ENCODE measurements around the gene CIT.

Gene CIT

GRCh38 chr12:119692410-119692809, 184.7 kb downstream of the CIT start:
- CTCF ChIA-PET = no interaction called here
- TF ChIP-seq CTCF (IDR thresholded peaks at IDR 0.05; ENCODE audit: control extremely low read depth, extremely low read depth, low read depth, missing control alignments) = no peak
- POLR2A ChIA-PET = no interaction called here
- no peak for DNase-seq (ENCODE audit: extremely low spot score)

GRCh38 chr12:119691202-119691810, 185.8 kb downstream of the CIT start:
- TF ChIP-seq CTCF (IDR thresholded peaks at IDR 0.05; ENCODE audit: control extremely low read depth, extremely low read depth, low read depth, missing control alignments) = no peak
- POLR2A ChIA-PET = no interaction called here
- CTCF ChIA-PET = interaction anchor here (1.0 kb wide), 1 partner anchor 24 kb away, joined by 4 read pairs; the partner anchor contains the start of gene PRKAB1
- DNase-seq (ENCODE audit: extremely low spot score) = no peak

DNA sequence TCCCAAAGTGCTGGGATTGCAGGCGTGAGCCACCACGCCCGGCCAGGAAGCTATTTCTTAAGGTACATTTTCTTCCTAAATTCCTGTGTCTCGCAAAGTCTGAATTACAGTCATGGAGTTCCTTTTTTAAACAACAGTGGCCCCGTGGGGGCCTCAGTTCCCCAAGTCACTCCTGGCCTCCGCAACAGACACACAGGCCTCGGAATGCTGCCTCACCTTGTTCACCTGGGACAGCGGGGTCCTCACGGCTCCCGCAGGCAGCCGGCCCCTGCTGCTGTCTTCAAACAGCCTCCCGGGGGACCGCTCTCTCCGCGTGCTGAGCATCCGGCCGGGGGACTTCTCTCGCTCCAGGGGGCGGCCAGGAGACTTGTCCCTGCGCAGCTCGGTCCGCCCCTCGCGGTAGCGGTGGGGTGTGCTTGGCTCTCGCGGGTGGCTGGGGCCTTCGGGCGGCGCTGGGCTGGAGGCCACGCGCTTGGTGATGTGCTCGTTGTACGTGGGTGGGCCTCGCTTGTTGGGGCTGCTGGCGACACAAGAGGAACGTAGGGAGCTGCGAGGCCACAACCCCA, 187.1 kb downstream of the CIT start:
- CTCF ChIA-PET = interaction anchor here (1.0 kb wide), 1 partner anchor 23 kb away, joined by 4 read pairs; the partner anchor contains the start of gene PRKAB1

DNA sequence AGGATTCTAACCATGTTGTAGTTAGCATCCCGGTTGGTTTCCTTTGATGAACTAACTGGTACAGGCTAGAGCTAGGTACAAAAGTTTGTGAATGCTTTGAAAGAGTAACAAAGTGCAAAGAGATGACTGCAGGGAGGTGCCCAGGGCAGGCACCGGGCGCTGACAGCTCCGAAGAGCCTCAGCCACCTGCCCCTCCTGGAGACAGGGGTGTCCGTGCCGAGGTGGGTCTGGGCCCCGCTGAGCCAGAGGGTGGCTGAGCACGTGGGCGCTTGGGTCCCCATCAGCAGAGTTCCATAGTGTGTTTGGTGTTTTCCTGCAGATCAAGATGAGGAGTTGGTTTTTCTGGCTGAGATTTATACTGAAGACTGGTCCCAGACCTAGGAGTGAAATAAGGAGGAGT, 189.2 kb downstream of the CIT start:
- ChIA-PET CTCF (interaction anchor here (0.6 to 3.1 kb wide), 5 partner anchors 8 to 295 kb away, joined by 3 to 10 read pairs (median 5); no protein-coding TSS in a partner anchor), POLR2A (interaction anchor here (0.7 kb wide), 2 partner anchors 365 to 781 kb away, joined by 5 to 9 read pairs; no protein-coding TSS in a partner anchor)
- no peak for DNase-seq (ENCODE audit: extremely low spot score)

More for the DNA sequence above, 187.1 kb downstream of the CIT start:
- DNase-seq (ENCODE audit: extremely low spot score) = no peak
- POLR2A ChIA-PET = no interaction called here
- no peak for TF ChIP-seq CTCF (IDR thresholded peaks at IDR 0.05; ENCODE audit: control extremely low read depth, extremely low read depth, low read depth, missing control alignments)

GRCh38 chr12:119687406-119687805, 189.7 kb downstream of the CIT start:
- ChIA-PET CTCF (interaction anchor here (0.6 to 3.1 kb wide), 5 partner anchors 9 to 295 kb away, joined by 3 to 10 read pairs (median 5); no protein-coding TSS in a partner anchor), POLR2A (interaction anchor here (0.7 kb wide), 2 partner anchors 365 to 782 kb away, joined by 5 to 9 read pairs; no protein-coding TSS in a partner anchor)
- DNase-seq (ENCODE audit: extremely low spot score) = no peak
- TF ChIP-seq CTCF (IDR thresholded peaks at IDR 0.05; ENCODE audit: control extremely low read depth, extremely low read depth, low read depth, missing control alignments) = no peak

More for the DNA sequence above, 189.2 kb downstream of the CIT start:
- no peak for TF ChIP-seq CTCF (IDR thresholded peaks at IDR 0.05; ENCODE audit: control extremely low read depth, extremely low read depth, low read depth, missing control alignments)

DNA sequence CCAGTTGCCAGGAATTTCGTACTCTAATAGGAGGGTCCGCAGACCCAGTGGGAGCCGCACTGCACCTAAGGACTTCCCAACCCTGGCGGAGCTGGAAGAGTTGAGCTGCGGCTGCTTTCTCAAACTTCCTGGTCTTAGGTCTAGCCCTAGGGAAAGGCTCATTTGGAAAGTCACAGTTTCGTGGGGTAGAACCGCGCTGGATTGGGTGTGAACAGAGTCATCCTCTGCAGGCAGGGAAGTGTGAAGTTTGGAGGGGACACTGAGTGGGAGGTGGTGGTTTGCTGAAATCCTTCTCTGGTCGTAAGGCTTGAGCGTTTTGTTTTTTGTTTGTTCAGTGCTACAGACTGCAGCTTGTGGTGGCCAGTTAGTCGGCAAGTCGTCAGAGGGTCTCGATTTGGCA, 190.3 kb downstream of the CIT start:
- no peak for TF ChIP-seq CTCF (IDR thresholded peaks at IDR 0.05; ENCODE audit: control extremely low read depth, extremely low read depth, low read depth, missing control alignments)
- ChIA-PET CTCF (interaction anchor here (1.6 to 3.1 kb wide), 2 partner anchors 9 kb away, joined by 5 to 10 read pairs; no protein-coding TSS in a partner anchor), POLR2A (interaction anchor here (1.0 kb wide), 1 partner anchor 13 kb away, joined by 3 read pairs; no protein-coding TSS in a partner anchor)
- no peak for DNase-seq (ENCODE audit: extremely low spot score)

Measured in GM10248 (cell line).